CD8-positive, alpha-beta memory T cell (primary cell): ENCODE results near the gene ACTR2. TPM values are rescaled to one million over a fixed set of nuclear protein-coding genes. Genes with fewer than 3 reads are reported as not detected.

ENCODE experiments used
- CTCF ChIA-PET: fragments of 350-600 bp; sonication (Branson Sonifier 250); formaldehyde crosslinking; loops from one replicate; lab custom pipeline; 2021; ENCODE audit warnings: antibody characterized with exemption; lab: Charles Lee
- POLR2A ChIA-PET: fragments of 350-600 bp; sonication (Branson Sonifier 250); formaldehyde crosslinking; loops from one replicate; lab custom pipeline; 2021; ENCODE audit warnings: antibody characterized with exemption; lab: Charles Lee
- DNase-seq, 5 donors: peaks; one replicate each; pipeline versions ENCODE4 v3.0.0 to v3.0.0-alpha.2; 2020 to 2022; ENCODE audit warnings: mixed read lengths in 1 of 5
- H3K27ac ChIP-seq: one replicate; pipeline ENCODE4 v1.7.0; 2013; ENCODE audit warnings: low read depth, mild to moderate bottlenecking, low read length, moderate library complexity
- H3K27me3 ChIP-seq: 2 replicates; pipeline ENCODE4 v1.7.0; 2013; ENCODE audit warnings: low read length, mild to moderate bottlenecking; ENCODE audit not compliant: insufficient read depth, poor library complexity, severe bottlenecking
- H3K36me3 ChIP-seq: 2 replicates; pipeline ENCODE4 v1.7.0; 2013; ENCODE audit warnings: mild to moderate bottlenecking, low read length, moderate library complexity; ENCODE audit not compliant: insufficient read depth
- H3K4me1 ChIP-seq: 2 replicates; pipeline ENCODE4 v1.7.0; 2013; ENCODE audit warnings: mild to moderate bottlenecking, low read length, moderate library complexity; ENCODE audit not compliant: insufficient read depth
- H3K4me3 ChIP-seq: 2 replicates; pipeline ENCODE4 v1.7.0; 2013; ENCODE audit warnings: mild to moderate bottlenecking, low read length
- H3K9me3 ChIP-seq: 2 replicates; pipeline ENCODE4 v1.7.0; 2013; ENCODE audit warnings: mild to moderate bottlenecking, low read length
- H3K27ac Mint-ChIP-seq, 8 donors: one replicate each; pipeline ENCODE4 v1.8.0; 2020 to 2021; ENCODE audit warnings: mixed read lengths in 8 of 8, mild to moderate bottlenecking in 6 of 8, inconsistent platforms in 3 of 8, moderate library complexity in 3 of 8
- H3K27me3 Mint-ChIP-seq, 2 donors: one replicate each; pipeline ENCODE4 v1.8.0; 2020 to 2021; ENCODE audit warnings: mixed read lengths in 2 of 2, mild to moderate bottlenecking in 1 of 2, moderate library complexity in 1 of 2
- H3K36me3 Mint-ChIP-seq, 3 donors: one replicate each; pipeline ENCODE4 v1.8.0; 2020 to 2021; ENCODE audit warnings: mixed read lengths in 3 of 3, inconsistent platforms in 1 of 3, mild to moderate bottlenecking in 1 of 3
- H3K4me1 Mint-ChIP-seq, 3 donors: one replicate each; pipeline ENCODE4 v1.8.0; 2020 to 2021; ENCODE audit warnings: mixed read lengths in 3 of 3, inconsistent platforms in 1 of 3, mild to moderate bottlenecking in 1 of 3
- H3K4me3 Mint-ChIP-seq, 7 donors: one replicate each; pipeline ENCODE4 v1.8.0; 2020 to 2021; ENCODE audit warnings: mixed read lengths in 7 of 7, mild to moderate bottlenecking in 6 of 7, moderate library complexity in 4 of 7, inconsistent platforms in 2 of 7
- H3K9me3 Mint-ChIP-seq, 5 donors: one replicate each; pipeline ENCODE4 v1.8.0; 2020 to 2022; ENCODE audit warnings: mixed read lengths in 5 of 5, mild to moderate bottlenecking in 3 of 5, moderate library complexity in 2 of 5, inconsistent platforms in 1 of 5
- polyA plus RNA-seq: library from polyadenylated mRNA; unstranded; fragments of 300-500 nt; fragmentation: Illumina TruSeq; gene quantifications from one replicate; pipeline ENCODE4 v1.2.3, GENCODE V29; 2021
- total RNA-seq, 2 experiments: library from RNA; stranded (reverse); gene quantifications; one replicate each; pipeline ENCODE4 v1.2.3, GENCODE V29; 2021

The ACTR2 gene
- total and polyA plus RNA-seq, 3 experiments from 2014 or later: 294 to 306 (median 299) TPM

- H3K36me3 ChIP-seq: no peaks in the 10 kb centered on the region
- POLR2A ChIA-PET: no interaction called here
- Mint-ChIP-seq H3K27me3 (peaks cover 0 to 3% of the 10 kb centered on the region in 2 donors), H3K4me3 (no peak overlapping the region), H3K36me3 (no peaks in the 10 kb centered on the region), H3K27ac (no peak overlapping the region), H3K4me1 (peaks cover 12 to 20% (median 14%) of the 10 kb centered on the region in 3 donors), H3K9me3 (no peaks in the 10 kb centered on the region)
- no peak overlapping the region for H3K4me3 ChIP-seq
- DNase-seq: no peak
- peaks cover 12% of the 10 kb centered on the region for H3K4me1 ChIP-seq
- CTCF ChIA-PET: no interaction called here
- H3K27me3 ChIP-seq: no peaks in the 10 kb centered on the region
- no peaks in the 10 kb centered on the region for H3K9me3 ChIP-seq
- H3K27ac ChIP-seq: no peak overlapping the region
Measured at GRCh38 chr2:65282477-65283053, 54.9 kb downstream of the ACTR2 start.

GRCh38 chr2:65287364-65287763 lies 59.7 kb downstream of the ACTR2 start:
- H3K36me3 ChIP-seq: no peaks in the 10 kb centered on the region
- H3K4me1 ChIP-seq: no peaks in the 10 kb centered on the region
- H3K4me3 Mint-ChIP-seq: no peak overlapping the region
- no peak for DNase-seq
- ChIA-PET CTCF (no interaction called here), POLR2A (no interaction called here)
- no peaks in the 10 kb centered on the region for H3K27me3 ChIP-seq
- H3K27ac ChIP-seq: no peak overlapping the region
- H3K4me3 ChIP-seq: no peak overlapping the region
- no peaks in the 10 kb centered on the region for H3K9me3 Mint-ChIP-seq
- no peaks in the 10 kb centered on the region for H3K4me1 Mint-ChIP-seq
- H3K27ac Mint-ChIP-seq: no peak overlapping the region
- H3K9me3 ChIP-seq: no peaks in the 10 kb centered on the region
- no peaks in the 10 kb centered on the region for H3K36me3 Mint-ChIP-seq
- peaks cover 0 to 8% of the 10 kb centered on the region in 2 donors for H3K27me3 Mint-ChIP-seq

GRCh38 chr2:65291216-65292105 lies 63.8 kb downstream of the ACTR2 start:
- Histone ChIP-seq H3K4me1 (no peaks in the 10 kb centered on the region), H3K4me3 (no peak overlapping the region), H3K27me3 (no peaks in the 10 kb centered on the region), H3K27ac (no peak overlapping the region), H3K9me3 (no peaks in the 10 kb centered on the region), H3K36me3 (no peaks in the 10 kb centered on the region)
- H3K27me3 Mint-ChIP-seq: peaks cover 2 to 22% of the 10 kb centered on the region in 2 donors
- ChIA-PET CTCF (no interaction called here), POLR2A (no interaction called here)
- no peak overlapping the region for H3K4me3 Mint-ChIP-seq
- DNase-seq: no peak
- H3K9me3 Mint-ChIP-seq: no peaks in the 10 kb centered on the region
- no peaks in the 10 kb centered on the region for H3K36me3 Mint-ChIP-seq
- no peaks in the 10 kb centered on the region for H3K4me1 Mint-ChIP-seq
- no peak overlapping the region for H3K27ac Mint-ChIP-seq

- ChIA-PET POLR2A (no interaction called here), CTCF (no interaction called here)
- H3K4me3 ChIP-seq: no peak overlapping the region
- Mint-ChIP-seq H3K36me3 (no peaks in the 10 kb centered on the region), H3K4me3 (no peak overlapping the region), H3K27ac (no peak overlapping the region), H3K9me3 (no peaks in the 10 kb centered on the region), H3K27me3 (peaks cover 2 to 23% of the 10 kb centered on the region in 2 donors), H3K4me1 (peaks cover 0 to 4% (median 0%) of the 10 kb centered on the region in 3 donors)
- H3K4me1 ChIP-seq: no peaks in the 10 kb centered on the region
- no peaks in the 10 kb centered on the region for H3K36me3 ChIP-seq
- H3K9me3 ChIP-seq: no peaks in the 10 kb centered on the region
- no peak for DNase-seq
- no peak overlapping the region for H3K27ac ChIP-seq
- H3K27me3 ChIP-seq: no peaks in the 10 kb centered on the region
Measured at GRCh38 chr2:65292106-65292400, 64.4 kb downstream of the ACTR2 start.

GRCh38 chr2:65292461-65293011 lies 64.9 kb downstream of the ACTR2 start:
- Histone ChIP-seq H3K9me3 (no peaks in the 10 kb centered on the region), H3K4me1 (no peaks in the 10 kb centered on the region), H3K4me3 (no peak overlapping the region), H3K36me3 (no peaks in the 10 kb centered on the region), H3K27ac (no peak overlapping the region), H3K27me3 (no peaks in the 10 kb centered on the region)
- Mint-ChIP-seq H3K4me1 (peaks cover 0 to 5% (median 0%) of the 10 kb centered on the region in 3 donors), H3K4me3 (no peak overlapping the region), H3K9me3 (no peaks in the 10 kb centered on the region), H3K27me3 (peaks cover 2 to 20% of the 10 kb centered on the region in 2 donors), H3K27ac (no peak overlapping the region), H3K36me3 (no peaks in the 10 kb centered on the region)
- POLR2A ChIA-PET: no interaction called here
- CTCF ChIA-PET: no interaction called here
- DNase-seq: no peak

GRCh38 chr2:65293376-65293775 lies 65.7 kb downstream of the ACTR2 start:
- ChIA-PET CTCF (no interaction called here), POLR2A (no interaction called here)
- Histone ChIP-seq H3K4me3 (no peak overlapping the region), H3K36me3 (no peaks in the 10 kb centered on the region), H3K27ac (no peak overlapping the region), H3K4me1 (no peaks in the 10 kb centered on the region), H3K27me3 (no peaks in the 10 kb centered on the region), H3K9me3 (no peaks in the 10 kb centered on the region)
- no peaks in the 10 kb centered on the region for H3K9me3 Mint-ChIP-seq
- no peak overlapping the region for H3K27ac Mint-ChIP-seq
- no peak overlapping the region for H3K4me3 Mint-ChIP-seq
- no peaks in the 10 kb centered on the region for H3K36me3 Mint-ChIP-seq
- DNase-seq: no peak
- peaks cover 0 to 5% (median 0%) of the 10 kb centered on the region in 3 donors for H3K4me1 Mint-ChIP-seq
- H3K27me3 Mint-ChIP-seq: peaks cover 2 to 20% of the 10 kb centered on the region in 2 donors

- Histone ChIP-seq H3K27ac (peak overlapping the region; percentile 43), H3K9me3 (no peaks in the 10 kb centered on the region), H3K4me1 (peaks cover 2% of the 10 kb centered on the region), H3K27me3 (no peaks in the 10 kb centered on the region), H3K4me3 (no peak overlapping the region), H3K36me3 (no peaks in the 10 kb centered on the region)
- peaks cover under 1 to 5% (median under 1%) of the 10 kb centered on the region in 3 donors for H3K4me1 Mint-ChIP-seq
- POLR2A ChIA-PET: no interaction called here
- no peak overlapping the region for H3K27ac Mint-ChIP-seq
- H3K4me3 Mint-ChIP-seq: no peak overlapping the region
- no peak for DNase-seq
- no peaks in the 10 kb centered on the region for H3K36me3 Mint-ChIP-seq
- no peaks in the 10 kb centered on the region for H3K9me3 Mint-ChIP-seq
- CTCF ChIA-PET: no interaction called here
- peaks cover 2 to 20% of the 10 kb centered on the region in 2 donors for H3K27me3 Mint-ChIP-seq
Measured at GRCh38 chr2:65294136-65294535, 66.5 kb downstream of the ACTR2 start.

GRCh38 chr2:65294701-65295100 lies 67.1 kb downstream of the ACTR2 start:
- H3K36me3 ChIP-seq: no peaks in the 10 kb centered on the region
- no peak for DNase-seq
- Mint-ChIP-seq H3K27me3 (peaks cover 4 to 20% of the 10 kb centered on the region in 2 donors), H3K9me3 (no peaks in the 10 kb centered on the region), H3K4me3 (no peak overlapping the region), H3K4me1 (peaks cover 6 to 11% (median 6%) of the 10 kb centered on the region in 3 donors), H3K36me3 (no peaks in the 10 kb centered on the region), H3K27ac (peak overlapping the region in 1 of 8 donors; percentile 35)
- no peak overlapping the region for H3K4me3 ChIP-seq
- POLR2A ChIA-PET: no interaction called here
- peak overlapping the region; percentile 43 for H3K27ac ChIP-seq
- no peaks in the 10 kb centered on the region for H3K27me3 ChIP-seq
- no peaks in the 10 kb centered on the region for H3K9me3 ChIP-seq
- CTCF ChIA-PET: no interaction called here
- H3K4me1 ChIP-seq: peaks cover 7% of the 10 kb centered on the region
